Measurements from ENCODE around the gene RIN3. TPM values are rescaled to one million over a fixed set of nuclear protein-coding genes. Genes with fewer than 3 reads are reported as not detected.

The RIN3 gene
- polyA plus RNA-seq, 3 donors: 42.8 to 144 (median 54.6) TPM

GRCh38 chr14:92516966-92517506 lies 3.5 kb downstream of the RIN3 start:
- Mint-ChIP-seq H3K27ac (peak overlapping the region in 3 of 7 donors; percentile 41 to 65 (median 44)), H3K36me3 (peaks cover 58 to 59% of the 10 kb centered on the region in 2 donors), H3K27me3 (ENCODE audit: low read depth in 3 of 3) (peaks cover 5 to 18% (median 15%) of the 10 kb centered on the region in 3 donors), H3K4me3 (peak overlapping the region; percentile 59 to 60), H3K9me3 (peaks cover 0 to 4% (median 0%) of the 10 kb centered on the region in 7 donors), H3K4me1 (peaks cover 81% of the 10 kb centered on the region)
- no peak for DNase-seq
- H3K9ac ChIP-seq (ENCODE audit: insufficient read depth, low read length, poor library complexity, severe bottlenecking): no peak overlapping the region
- H4K20me1 ChIP-seq (ENCODE audit: insufficient read depth, low read length): peaks cover 68% of the 10 kb centered on the region
- peaks cover 93% of the 10 kb centered on the region for H3K79me2 ChIP-seq (ENCODE audit: insufficient read depth, low read length)
- no peak overlapping the region for H2AFZ ChIP-seq (ENCODE audit: insufficient read depth, low read depth, low read length, poor library complexity, severe bottlenecking)
- H3K4me2 ChIP-seq (replicated peaks; ENCODE audit: extremely low read depth, low read length, poor library complexity, severe bottlenecking): peak overlapping the region; percentile 90
- 89% methylated on average over 3 of the region's 5 CpGs for WGBS (ENCODE audit: insufficient coverage)
- peak overlapping the region in 1 of 3 experiments; percentile 92 for H3K4me3 ChIP-seq (replicated peaks in 1 of 3; ENCODE audit: low read depth in 2 of 3, low read length in 3 of 3)
- H3K27ac ChIP-seq (ENCODE audit: low read depth in 1 of 2, low read length in 2 of 2): no peak overlapping the region
- H3K27me3 ChIP-seq (ENCODE audit: control insufficient read depth in 2 of 2, insufficient read depth in 2 of 2, low read length in 2 of 2): peaks cover 0 to 6% of the 10 kb centered on the region in 2 donors
- H3K9me3 ChIP-seq (replicated peaks in 1 of 2; ENCODE audit: control insufficient read depth in 1 of 2, insufficient read depth in 1 of 2, low read length in 2 of 2): no peaks in the 10 kb centered on the region
- no peak for TF ChIP-seq CTCF (IDR thresholded peaks at IDR 0.05)
- peaks cover 2 to 33% of the 10 kb centered on the region in 2 donors for H3K36me3 ChIP-seq (replicated peaks in 1 of 2; ENCODE audit: control insufficient read depth in 1 of 2, insufficient read depth in 2 of 2, low read length in 2 of 2)
- H3K4me1 ChIP-seq (ENCODE audit: control insufficient read depth in 1 of 2, insufficient read depth in 2 of 2, low read length in 2 of 2): peaks cover 58 to 80% of the 10 kb centered on the region in 2 donors
- intact Hi-C loops (cut with micrococcal nuclease): loop anchor here (2.0 to 10.0 kb wide), 3 partner anchors 14 to 138 kb away; no protein-coding TSS in a partner anchor

GRCh38 chr14:92517761-92518160 lies 4.2 kb downstream of the RIN3 start:
- H3K9me3 Mint-ChIP-seq: peaks cover 0 to 4% (median 0%) of the 10 kb centered on the region in 7 donors
- peaks cover 97% of the 10 kb centered on the region for H3K79me2 ChIP-seq (ENCODE audit: insufficient read depth, low read length)
- no peak for TF ChIP-seq CTCF (IDR thresholded peaks at IDR 0.05)
- H3K27me3 Mint-ChIP-seq (ENCODE audit: low read depth in 3 of 3): peaks cover 5 to 15% (median 13%) of the 10 kb centered on the region in 3 donors
- H3K4me1 ChIP-seq (ENCODE audit: control insufficient read depth in 1 of 2, insufficient read depth in 2 of 2, low read length in 2 of 2): peaks cover 52 to 82% of the 10 kb centered on the region in 2 donors
- peaks cover 0 to 1% of the 10 kb centered on the region in 2 donors for H3K27me3 ChIP-seq (ENCODE audit: control insufficient read depth in 2 of 2, insufficient read depth in 2 of 2, low read length in 2 of 2)
- no peak overlapping the region for H2AFZ ChIP-seq (ENCODE audit: insufficient read depth, low read depth, low read length, poor library complexity, severe bottlenecking)
- 97% methylated on average over 2 of the region's 2 CpGs for WGBS (ENCODE audit: insufficient coverage)
- no peak overlapping the region for H3K9ac ChIP-seq (ENCODE audit: insufficient read depth, low read length, poor library complexity, severe bottlenecking)
- peaks cover 61 to 63% of the 10 kb centered on the region in 2 donors for H3K36me3 Mint-ChIP-seq
- no peaks in the 10 kb centered on the region for H3K9me3 ChIP-seq (replicated peaks in 1 of 2; ENCODE audit: control insufficient read depth in 1 of 2, insufficient read depth in 1 of 2, low read length in 2 of 2)
- intact Hi-C loops (cut with micrococcal nuclease): loop anchor here (2.0 to 10.0 kb wide), 3 partner anchors 13 to 137 kb away; no protein-coding TSS in a partner anchor
- peaks cover 75% of the 10 kb centered on the region for H4K20me1 ChIP-seq (ENCODE audit: insufficient read depth, low read length)
- peaks cover 82% of the 10 kb centered on the region for H3K4me1 Mint-ChIP-seq
- DNase-seq: no peak
- H3K27ac Mint-ChIP-seq: peak overlapping the region in 4 of 7 donors; percentile 38 to 84 (median 64)
- H3K27ac ChIP-seq (ENCODE audit: low read depth in 1 of 2, low read length in 2 of 2): no peak overlapping the region
- H3K4me3 Mint-ChIP-seq: no peak overlapping the region
- H3K36me3 ChIP-seq (replicated peaks in 1 of 2; ENCODE audit: control insufficient read depth in 1 of 2, insufficient read depth in 2 of 2, low read length in 2 of 2): peaks cover 2 to 36% of the 10 kb centered on the region in 2 donors
- H3K4me3 ChIP-seq (replicated peaks in 1 of 3; ENCODE audit: low read depth in 2 of 3, low read length in 3 of 3): no peak overlapping the region
- H3K4me2 ChIP-seq (replicated peaks; ENCODE audit: extremely low read depth, low read length, poor library complexity, severe bottlenecking): peak overlapping the region; percentile 4
